ENCODE results near the gene LHX1.

- TF ChIP-seq CTCF (IDR thresholded peaks at IDR 0.05): no peak
- TF ChIP-seq POLR2AphosphoS5 (IDR thresholded peaks at IDR 0.05): no peak
- TF ChIP-seq EP300 (IDR thresholded peaks at IDR 0.05): no peak
Measured at GRCh38 chr17:36937959-36938565, 787 bp downstream of the LHX1 start.
